Subcutaneous adipose tissue (tissue), 4 donors: ENCODE measurements around the gene LIAS. TPM values are rescaled to one million over a fixed set of nuclear protein-coding genes. Genes with fewer than 3 reads are reported as not detected.

Experiments used
- CTCF ChIP-seq: fragments of 450-650 bp; IDR thresholded peaks from one replicate; pipeline ENCODE4 v1.5.1; 2016; ENCODE audit warnings: low read depth, mild to moderate bottlenecking, control low read depth, antibody characterized with exemption, moderate library complexity
- total RNA-seq, 4 donors: library from RNA; depleted of rRNA; stranded (reverse); fragments of >200 nt; gene quantifications; one replicate each; pipeline ENCODE4 v1.1.0, GENCODE V29; 2016

The LIAS gene
- total RNA-seq, 4 donors from 2014 or later: 11.9 to 16.8 (median 14.8) TPM

- no peak for TF ChIP-seq CTCF
Observed at GRCh38 chr4:39510348-39510929, 51.6 kb downstream of the LIAS start.

- TF ChIP-seq CTCF: no peak
Observed at GRCh38 chr4:39514888-39515401, 56.1 kb downstream of the LIAS start.

- TF ChIP-seq CTCF: no peak
Observed at GRCh38 chr4:39516407-39516966, 57.6 kb downstream of the LIAS start.

GRCh38 chr4:39518484-39518883, 59.6 kb downstream of the LIAS start:
- no peak for TF ChIP-seq CTCF

GRCh38 chr4:39521253-39521919, 62.5 kb downstream of the LIAS start:
- TF ChIP-seq CTCF: no peak

- no peak for TF ChIP-seq CTCF
Observed at GRCh38 chr4:39522068-39522467, 63.2 kb downstream of the LIAS start.

- no peak for TF ChIP-seq CTCF
Observed at GRCh38 chr4:39524161-39524957, 65.5 kb downstream of the LIAS start.
